HepG2 (cell line): Measurements from ENCODE around the gene FGFR3. TPM values are rescaled to one million over a fixed set of nuclear protein-coding genes. Genes with fewer than 3 reads are reported as not detected.

ENCODE experiments used
- IKZF4 ChIP-seq: sonication (generic); formaldehyde crosslinking; IDR thresholded peaks from 2 replicates; pipeline ENCODE4 v1.5.1; 2020; ENCODE audit warnings: borderline replicate concordance, mild to moderate bottlenecking, low read depth, missing genetic modification reagents; ENCODE audit errors: not compliant biosample characterization
- ISL2 ChIP-seq: sonication (generic); formaldehyde crosslinking; IDR thresholded peaks from 2 replicates; pipeline ENCODE4 v1.5.0; 2020; ENCODE audit warnings: missing genetic modification reagents
- JARID2 ChIP-seq: sonication (generic); formaldehyde crosslinking; IDR thresholded peaks from 2 replicates; pipeline ENCODE4 v1.8.1; 2023; ENCODE audit warnings: missing genetic modification reagents, inconsistent platforms; ENCODE audit not compliant: insufficient replicate concordance
- KLF12 ChIP-seq: sonication (generic); formaldehyde crosslinking; IDR thresholded peaks from 2 replicates; pipeline ENCODE4 v1.4.0; 2020; ENCODE audit warnings: missing genetic modification reagents, borderline replicate concordance
- KMT2A ChIP-seq: sonication (generic); formaldehyde crosslinking; IDR thresholded peaks from 2 replicates; pipeline ENCODE4 v1.4.0; 2020; ENCODE audit warnings: missing genetic modification reagents
- LCORL ChIP-seq, 2 experiments: fragments of 450-650 bp in 1 of 2; sonication (generic) in 1 of 2; formaldehyde crosslinking in 1 of 2; IDR thresholded peaks; 2 replicates each; pipeline versions ENCODE4 v1.5.0 to v1.6.1; 2017 to 2020; ENCODE audit warnings: antibody characterized with exemption in 1 of 2, missing genetic modification reagents in 1 of 2
- MAF1 ChIP-seq: sonication (generic); formaldehyde crosslinking; IDR thresholded peaks from 2 replicates; pipeline ENCODE4 v1.5.0; 2020; ENCODE audit warnings: missing genetic modification reagents, borderline replicate concordance
- PAWR ChIP-seq: sonication (generic); formaldehyde crosslinking; IDR thresholded peaks from 2 replicates; pipeline ENCODE4 v1.4.0; 2020; ENCODE audit warnings: missing genetic modification reagents, mild to moderate bottlenecking, borderline replicate concordance
- PHF20 ChIP-seq: sonication (generic); formaldehyde crosslinking; IDR thresholded peaks from 2 replicates; pipeline ENCODE4 v1.5.0; 2020; ENCODE audit warnings: mild to moderate bottlenecking, missing genetic modification reagents
- RBAK ChIP-seq: sonication (generic); formaldehyde crosslinking; IDR thresholded peaks from 2 replicates; pipeline ENCODE4 v1.5.1; 2020; ENCODE audit warnings: mild to moderate bottlenecking, missing genetic modification reagents
- RXRB ChIP-seq: IDR thresholded peaks from 2 replicates; pipeline ENCODE4 v1.6.1; 2016; ENCODE audit warnings: borderline replicate concordance, missing genetic modification reagents, missing compliant biosample characterization
- SNAPC2 ChIP-seq: sonication (generic); formaldehyde crosslinking; IDR thresholded peaks from 2 replicates; pipeline ENCODE4 v1.8.1; 2022; ENCODE audit warnings: mild to moderate bottlenecking, missing genetic modification reagents
- SRSF4 ChIP-seq: fragments of 200-400 bp; formaldehyde crosslinking; IDR thresholded peaks from one replicate; pipeline ENCODE4 v1.6.1; 2018; ENCODE audit warnings: mild to moderate bottlenecking, low read depth, low read length, moderate library complexity; ENCODE audit not compliant: poor library complexity, severe bottlenecking
- ZKSCAN8 ChIP-seq: IDR thresholded peaks from 2 replicates; pipeline ENCODE4 v1.6.1; 2016; ENCODE audit warnings: borderline replicate concordance, missing genetic modification reagents, missing compliant biosample characterization
- polyA plus RNA-seq, 8 experiments: library from polyadenylated mRNA; depleted of rRNA in 3 of 8; stranded (reverse) in 7 of 8; unstranded in 1 of 8; fragments of >200 nt; fragmentation: Illumina TruSeq in 4 of 8; extraction: Trizol in 4 of 8; gene quantifications; 2 replicates each; pipeline versions ENCODE4 v1.2.1 to v1.2.3, GENCODE V29; 2011 to 2016; ENCODE audit warnings: low read depth in 4 of 8, missing spikeins in 1 of 8, mixed read lengths in 1 of 8; ENCODE audit not compliant: insufficient read depth in 1 of 8
- total RNA-seq, 5 experiments: library from RNA; depleted of rRNA; stranded (reverse); fragments of >200 nt; fragmentation: Illumina TruSeq; extraction: Trizol; gene quantifications; 2 replicates each; pipeline ENCODE4 v1.2.3, GENCODE V29; 2016; ENCODE audit warnings: low read depth in 1 of 5
- TF ChIP-seq, protein P1 (sequence below): IDR thresholded peaks from 2 replicates; pipeline ENCODE4 v1.4.0; 2020; ENCODE audit warnings: mild to moderate bottlenecking, missing genetic modification reagents
- TF ChIP-seq, protein P2 (sequence below): sonication (generic); formaldehyde crosslinking; conservative IDR thresholded peaks from 2 replicates; pipeline ENCODE4 v1.4.0; 2020; ENCODE audit warnings: missing genetic modification reagents
- TF ChIP-seq, protein P3 (sequence below): sonication (generic); formaldehyde crosslinking; IDR thresholded peaks from 2 replicates; pipeline ENCODE4 v1.4.0; 2020; ENCODE audit warnings: mild to moderate bottlenecking, missing genetic modification reagents
- TF ChIP-seq, protein P4 (sequence below): sonication (generic); formaldehyde crosslinking; IDR thresholded peaks from 2 replicates; pipeline ENCODE4 v1.5.0; 2020; ENCODE audit warnings: mild to moderate bottlenecking, missing genetic modification reagents, moderate library complexity
- TF ChIP-seq, protein P5 (sequence below): sonication (generic); formaldehyde crosslinking; IDR thresholded peaks from 2 replicates; pipeline ENCODE4 v1.4.0; 2020; ENCODE audit warnings: missing genetic modification reagents, low read depth, mild to moderate bottlenecking, borderline replicate concordance
- TF ChIP-seq, protein P6 (sequence below): sonication (generic); formaldehyde crosslinking; IDR thresholded peaks from 2 replicates; pipeline ENCODE4 v1.4.0; 2020; ENCODE audit warnings: mild to moderate bottlenecking, missing genetic modification reagents

FGFR3 gene
- total and polyA plus RNA-seq, 2 of the 13 experiments (the other 11 are each of a cell fraction or from before 2014, with no cell fraction given), result 103 to 109 TPM

DNA sequence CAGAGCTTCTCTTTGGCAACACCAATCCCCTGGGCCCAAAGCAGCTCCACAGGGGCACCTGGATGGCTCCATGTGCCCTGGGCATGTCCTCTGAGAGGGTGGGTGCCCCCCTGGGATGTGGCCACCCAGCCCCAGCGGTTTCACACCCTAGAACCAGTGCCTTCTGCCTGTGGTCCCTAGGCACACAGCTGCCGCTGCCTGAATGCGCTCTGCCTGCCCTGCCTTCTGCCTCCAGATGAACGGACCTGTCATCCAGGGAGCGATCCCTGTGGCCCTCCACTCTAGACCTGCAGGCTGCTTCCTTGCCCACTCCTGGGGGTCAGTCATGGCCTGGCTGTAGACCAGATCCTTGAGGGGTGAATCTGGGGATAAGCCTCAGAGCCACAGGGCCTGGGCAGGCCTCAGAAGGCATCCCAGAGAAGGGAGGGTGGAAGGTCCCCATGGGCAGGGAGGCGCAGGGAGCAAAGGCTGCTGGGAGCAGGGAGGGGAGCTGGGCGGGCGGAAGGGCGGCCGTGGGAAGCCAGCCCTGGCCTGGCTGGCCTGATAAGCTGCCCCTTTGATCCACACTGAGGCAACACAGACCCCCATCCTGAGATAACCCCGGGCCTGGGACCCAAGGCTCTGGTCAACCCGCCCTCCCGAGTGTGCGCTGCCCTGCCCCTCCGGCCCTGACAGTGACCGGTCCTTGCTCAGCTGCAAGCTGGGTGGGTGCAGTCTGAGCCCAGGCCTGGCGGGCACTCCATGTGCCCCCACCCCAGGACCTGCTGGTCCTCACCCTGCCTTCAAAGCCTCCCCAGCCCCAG lies 8.1 kb upstream of the FGFR3 start (continued):
- TF ChIP-seq SRSF4 (no peak), RXRB (peak; percentile 94), PHF20 (CRISPR knock-in tag) (no peak), IKZF4 (CRISPR knock-in tag) (no peak), SNAPC2 (CRISPR knock-in tag) (no peak), MAF1 (CRISPR knock-in tag) (peak; percentile 34; the same call in 1 of the 2 replicates), KMT2A (CRISPR knock-in tag) (no peak), PAWR (no peak), JARID2 (CRISPR knock-in tag) (no peak), ZKSCAN8 (CRISPR knock-in tag) (no peak), RBAK (CRISPR knock-in tag) (no peak; the same call in 1 of the 2 replicates), ISL2 (CRISPR knock-in tag) (peak; percentile 65), LCORL (IDR thresholded peaks at IDR 0.05) (no peak), LCORL (CRISPR knock-in tag; IDR thresholded peaks at IDR 0.05) (peak; percentile 99), KLF12 (no peak; the same call in 1 of the 2 replicates)
- TF ChIP-seq, protein P1, sequence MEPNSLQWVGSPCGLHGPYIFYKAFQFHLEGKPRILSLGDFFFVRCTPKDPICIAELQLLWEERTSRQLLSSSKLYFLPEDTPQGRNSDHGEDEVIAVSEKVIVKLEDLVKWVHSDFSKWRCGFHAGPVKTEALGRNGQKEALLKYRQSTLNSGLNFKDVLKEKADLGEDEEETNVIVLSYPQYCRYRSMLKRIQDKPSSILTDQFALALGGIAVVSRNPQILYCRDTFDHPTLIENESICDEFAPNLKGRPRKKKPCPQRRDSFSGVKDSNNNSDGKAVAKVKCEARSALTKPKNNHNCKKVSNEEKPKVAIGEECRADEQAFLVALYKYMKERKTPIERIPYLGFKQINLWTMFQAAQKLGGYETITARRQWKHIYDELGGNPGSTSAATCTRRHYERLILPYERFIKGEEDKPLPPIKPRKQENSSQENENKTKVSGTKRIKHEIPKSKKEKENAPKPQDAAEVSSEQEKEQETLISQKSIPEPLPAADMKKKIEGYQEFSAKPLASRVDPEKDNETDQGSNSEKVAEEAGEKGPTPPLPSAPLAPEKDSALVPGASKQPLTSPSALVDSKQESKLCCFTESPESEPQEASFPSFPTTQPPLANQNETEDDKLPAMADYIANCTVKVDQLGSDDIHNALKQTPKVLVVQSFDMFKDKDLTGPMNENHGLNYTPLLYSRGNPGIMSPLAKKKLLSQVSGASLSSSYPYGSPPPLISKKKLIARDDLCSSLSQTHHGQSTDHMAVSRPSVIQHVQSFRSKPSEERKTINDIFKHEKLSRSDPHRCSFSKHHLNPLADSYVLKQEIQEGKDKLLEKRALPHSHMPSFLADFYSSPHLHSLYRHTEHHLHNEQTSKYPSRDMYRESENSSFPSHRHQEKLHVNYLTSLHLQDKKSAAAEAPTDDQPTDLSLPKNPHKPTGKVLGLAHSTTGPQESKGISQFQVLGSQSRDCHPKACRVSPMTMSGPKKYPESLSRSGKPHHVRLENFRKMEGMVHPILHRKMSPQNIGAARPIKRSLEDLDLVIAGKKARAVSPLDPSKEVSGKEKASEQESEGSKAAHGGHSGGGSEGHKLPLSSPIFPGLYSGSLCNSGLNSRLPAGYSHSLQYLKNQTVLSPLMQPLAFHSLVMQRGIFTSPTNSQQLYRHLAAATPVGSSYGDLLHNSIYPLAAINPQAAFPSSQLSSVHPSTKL (CRISPR knock-in tag), result peak; percentile 67
- TF ChIP-seq, protein P2, sequence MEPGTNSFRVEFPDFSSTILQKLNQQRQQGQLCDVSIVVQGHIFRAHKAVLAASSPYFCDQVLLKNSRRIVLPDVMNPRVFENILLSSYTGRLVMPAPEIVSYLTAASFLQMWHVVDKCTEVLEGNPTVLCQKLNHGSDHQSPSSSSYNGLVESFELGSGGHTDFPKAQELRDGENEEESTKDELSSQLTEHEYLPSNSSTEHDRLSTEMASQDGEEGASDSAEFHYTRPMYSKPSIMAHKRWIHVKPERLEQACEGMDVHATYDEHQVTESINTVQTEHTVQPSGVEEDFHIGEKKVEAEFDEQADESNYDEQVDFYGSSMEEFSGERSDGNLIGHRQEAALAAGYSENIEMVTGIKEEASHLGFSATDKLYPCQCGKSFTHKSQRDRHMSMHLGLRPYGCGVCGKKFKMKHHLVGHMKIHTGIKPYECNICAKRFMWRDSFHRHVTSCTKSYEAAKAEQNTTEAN, result no peak
- TF ChIP-seq, protein P3, sequence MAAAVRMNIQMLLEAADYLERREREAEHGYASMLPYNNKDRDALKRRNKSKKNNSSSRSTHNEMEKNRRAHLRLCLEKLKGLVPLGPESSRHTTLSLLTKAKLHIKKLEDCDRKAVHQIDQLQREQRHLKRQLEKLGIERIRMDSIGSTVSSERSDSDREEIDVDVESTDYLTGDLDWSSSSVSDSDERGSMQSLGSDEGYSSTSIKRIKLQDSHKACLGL (CRISPR knock-in tag), result peak; percentile 72
- TF ChIP-seq, protein P4, sequence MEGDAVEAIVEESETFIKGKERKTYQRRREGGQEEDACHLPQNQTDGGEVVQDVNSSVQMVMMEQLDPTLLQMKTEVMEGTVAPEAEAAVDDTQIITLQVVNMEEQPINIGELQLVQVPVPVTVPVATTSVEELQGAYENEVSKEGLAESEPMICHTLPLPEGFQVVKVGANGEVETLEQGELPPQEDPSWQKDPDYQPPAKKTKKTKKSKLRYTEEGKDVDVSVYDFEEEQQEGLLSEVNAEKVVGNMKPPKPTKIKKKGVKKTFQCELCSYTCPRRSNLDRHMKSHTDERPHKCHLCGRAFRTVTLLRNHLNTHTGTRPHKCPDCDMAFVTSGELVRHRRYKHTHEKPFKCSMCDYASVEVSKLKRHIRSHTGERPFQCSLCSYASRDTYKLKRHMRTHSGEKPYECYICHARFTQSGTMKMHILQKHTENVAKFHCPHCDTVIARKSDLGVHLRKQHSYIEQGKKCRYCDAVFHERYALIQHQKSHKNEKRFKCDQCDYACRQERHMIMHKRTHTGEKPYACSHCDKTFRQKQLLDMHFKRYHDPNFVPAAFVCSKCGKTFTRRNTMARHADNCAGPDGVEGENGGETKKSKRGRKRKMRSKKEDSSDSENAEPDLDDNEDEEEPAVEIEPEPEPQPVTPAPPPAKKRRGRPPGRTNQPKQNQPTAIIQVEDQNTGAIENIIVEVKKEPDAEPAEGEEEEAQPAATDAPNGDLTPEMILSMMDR (CRISPR knock-in tag), result no peak
- TF ChIP-seq, protein P5, sequence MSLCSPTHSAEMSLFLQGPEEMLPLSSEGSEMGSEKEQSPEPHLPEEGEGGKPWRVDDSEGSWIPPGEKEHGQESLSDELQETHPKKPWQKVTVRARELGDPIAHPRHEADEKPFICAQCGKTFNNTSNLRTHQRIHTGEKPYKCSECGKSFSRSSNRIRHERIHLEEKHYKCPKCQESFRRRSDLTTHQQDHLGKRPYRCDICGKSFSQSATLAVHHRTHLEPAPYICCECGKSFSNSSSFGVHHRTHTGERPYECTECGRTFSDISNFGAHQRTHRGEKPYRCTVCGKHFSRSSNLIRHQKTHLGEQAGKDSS (CRISPR knock-in tag), result peak; percentile 89
- TF ChIP-seq, protein P6, sequence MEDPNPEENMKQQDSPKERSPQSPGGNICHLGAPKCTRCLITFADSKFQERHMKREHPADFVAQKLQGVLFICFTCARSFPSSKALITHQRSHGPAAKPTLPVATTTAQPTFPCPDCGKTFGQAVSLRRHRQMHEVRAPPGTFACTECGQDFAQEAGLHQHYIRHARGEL (CRISPR knock-in tag), result no peak
